ENCODE results near the gene PRKG1. TPM values are rescaled to one million over a fixed set of nuclear protein-coding genes. Genes with fewer than 3 reads are reported as not detected.
"Not testable (repeated sequence)": the region's sequence is repeated elsewhere in the genome, so short reads cannot be mapped to it uniquely, and the experiment has no call there.

Gene PRKG1
- total RNA-seq, 1 experiment from 2014 or later, result 136 TPM

DNA sequence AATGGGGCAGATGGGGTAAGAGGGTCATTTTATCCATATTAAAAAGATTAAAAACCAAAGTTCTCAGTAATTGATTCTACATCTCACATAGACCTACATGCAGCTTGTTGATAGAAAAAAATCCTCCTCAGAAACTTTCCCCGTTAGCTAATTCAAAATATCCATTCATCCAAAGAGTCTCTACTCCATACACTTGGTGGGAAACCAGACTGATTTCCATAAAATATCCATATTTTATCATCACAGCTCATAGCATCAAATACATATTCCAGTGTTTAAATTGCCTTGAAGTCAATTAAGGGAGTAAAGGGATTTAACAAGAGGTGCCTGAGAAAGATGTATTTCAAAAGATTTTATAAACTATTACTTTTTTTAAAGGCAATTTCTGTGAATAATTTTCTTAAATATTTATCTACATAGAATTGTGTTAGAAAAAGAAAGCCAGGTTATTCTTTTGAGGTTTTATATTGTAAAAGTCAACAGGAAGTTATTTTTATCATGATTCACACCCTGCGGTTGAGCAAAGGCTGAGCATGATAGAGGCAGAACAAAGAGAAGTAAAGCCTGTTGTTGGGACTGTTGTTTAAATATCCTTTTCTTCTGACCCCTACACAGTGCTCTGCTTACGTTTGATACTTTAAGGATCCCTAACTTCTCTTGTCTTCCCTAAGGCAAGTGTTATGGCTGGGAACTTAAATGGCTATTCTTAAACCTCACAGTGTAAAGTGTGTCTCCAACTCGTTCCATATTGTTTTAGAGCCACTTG is 266.7 kb downstream of the PRKG1 start:
- in situ Hi-C loops (cut with HindIII; ENCODE audit: low sequenced_read_pairs), result no loop called here
- DNase-seq (ENCODE audit: low spot score), result no peak

DNA sequence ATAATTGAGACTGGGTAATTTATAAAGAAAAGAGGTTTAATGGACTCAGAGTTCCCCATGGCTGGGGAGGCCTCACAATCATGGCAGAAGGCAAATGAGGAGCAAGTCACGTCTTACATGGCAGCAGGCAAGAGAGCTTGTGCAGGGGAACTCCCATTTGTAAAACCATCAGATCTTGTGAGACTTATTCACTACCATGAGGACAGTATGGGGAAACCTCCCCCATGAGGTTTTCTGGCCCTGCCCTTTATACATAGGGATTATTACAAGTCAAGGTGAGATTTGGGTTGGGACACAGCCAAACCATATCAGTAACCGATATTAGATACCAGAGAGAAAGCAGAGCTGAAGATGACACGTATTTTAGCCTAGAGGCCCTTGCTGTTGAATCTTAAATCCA is 267.5 kb downstream of the PRKG1 start:
- in situ Hi-C loops (cut with HindIII; ENCODE audit: low sequenced_read_pairs); DNase-seq (ENCODE audit: low spot score): not testable (repeated sequence)

DNA sequence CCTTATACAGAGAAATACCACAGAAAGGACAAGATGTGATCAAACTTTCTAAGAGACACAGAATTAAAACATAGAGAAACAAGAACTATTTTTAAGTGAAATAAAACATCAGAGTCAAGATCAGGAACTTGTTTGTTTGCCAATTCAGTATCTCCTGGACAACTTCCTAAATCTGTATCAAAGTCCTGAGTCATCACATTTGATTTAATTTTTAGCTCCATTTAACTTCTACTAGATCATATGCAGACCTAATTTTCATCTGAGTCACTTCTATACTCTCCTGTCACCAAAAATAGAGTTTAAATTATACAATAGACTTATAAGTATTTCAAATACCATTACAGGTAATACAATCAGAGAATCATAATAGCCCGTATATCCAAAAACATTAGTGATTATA is 268.1 kb downstream of the PRKG1 start:
- in situ Hi-C loops (cut with HindIII; ENCODE audit: low sequenced_read_pairs), result no loop called here
- no peak for DNase-seq (ENCODE audit: low spot score)

DNA sequence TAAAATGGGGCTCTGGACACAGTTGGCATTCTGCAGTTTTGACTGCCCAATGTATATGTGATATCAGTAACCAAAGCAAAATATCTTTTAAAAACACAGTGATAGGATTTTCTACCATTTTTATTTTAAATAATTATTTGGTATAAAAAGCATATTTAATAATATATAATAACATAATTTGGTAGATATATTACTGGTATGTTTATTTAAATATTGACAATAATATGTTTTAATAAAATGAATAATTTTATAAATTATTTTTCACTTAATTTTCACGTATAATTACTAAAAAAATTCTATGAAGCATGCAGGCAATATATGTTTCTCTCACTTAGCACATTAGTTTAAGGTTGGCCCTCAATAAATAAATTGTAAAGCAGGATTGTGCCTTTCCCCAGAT is 269.1 kb downstream of the PRKG1 start:
- in situ Hi-C loops (cut with HindIII; ENCODE audit: low sequenced_read_pairs), result no loop called here
- DNase-seq (ENCODE audit: low spot score), result no peak

DNA sequence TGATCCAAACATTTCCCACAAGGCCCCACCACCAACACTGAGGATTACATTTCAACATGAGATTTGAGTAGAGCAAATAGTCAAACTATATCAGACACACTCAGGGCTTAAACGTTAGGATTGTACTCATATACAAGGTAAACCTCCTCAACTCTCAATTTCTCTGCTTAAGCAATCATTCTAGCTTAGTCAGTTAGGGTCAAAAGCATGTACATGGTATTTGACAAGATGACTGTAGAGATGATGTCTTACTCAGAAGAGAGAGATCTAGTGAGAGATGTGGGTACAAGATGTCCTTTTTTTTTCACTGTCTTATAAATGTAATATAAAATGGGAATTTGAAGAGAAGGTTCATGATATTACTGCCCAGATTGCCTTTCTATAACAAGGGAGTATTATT is 270.1 kb downstream of the PRKG1 start:
- in situ Hi-C loops (cut with HindIII; ENCODE audit: low sequenced_read_pairs), result no loop called here
- DNase-seq (ENCODE audit: low spot score), result no peak

DNA sequence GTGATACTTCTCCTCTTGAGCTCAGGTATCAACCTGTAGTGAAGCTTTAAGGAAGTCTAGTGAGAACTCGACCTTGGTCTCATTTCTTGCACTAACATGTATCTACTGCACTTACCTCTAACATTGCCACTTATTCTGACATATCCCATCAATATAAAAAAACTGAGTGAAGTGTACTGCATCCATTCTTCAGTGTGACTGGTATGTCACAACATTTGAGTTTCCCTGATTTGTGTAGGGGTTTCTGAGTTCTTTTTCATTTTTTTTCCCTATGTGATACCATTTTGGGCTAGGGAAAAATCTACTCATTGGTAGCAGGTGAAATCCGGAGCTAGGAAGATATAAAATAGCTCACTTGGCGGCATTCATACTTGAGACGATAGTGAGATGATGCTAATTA is 274.3 kb downstream of the PRKG1 start:
- in situ Hi-C loops (cut with HindIII; ENCODE audit: low sequenced_read_pairs), result no loop called here
- no peak for DNase-seq (ENCODE audit: low spot score)

DNA sequence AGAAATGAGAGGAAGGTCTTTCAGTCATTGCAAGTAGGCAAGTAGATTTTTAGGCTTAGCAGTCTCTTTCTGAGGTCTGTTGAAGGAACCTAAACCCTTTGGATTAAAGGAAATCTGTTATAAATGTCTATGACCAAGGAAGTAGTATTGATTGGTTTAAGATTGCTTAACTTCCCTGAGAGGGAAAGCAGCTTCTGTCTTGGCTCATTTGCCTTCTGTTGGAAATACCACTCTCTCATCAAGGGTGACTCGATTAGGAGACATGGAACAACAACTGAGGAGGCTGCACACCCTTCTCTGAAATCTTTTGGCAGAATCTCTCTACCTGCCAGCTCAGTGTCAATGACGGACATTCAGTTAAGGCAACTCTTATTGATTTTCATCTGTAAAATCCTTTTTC is 282.9 kb downstream of the PRKG1 start:
- DNase-seq (ENCODE audit: low spot score), result no peak
- in situ Hi-C loops (cut with HindIII; ENCODE audit: low sequenced_read_pairs), result no loop called here

DNA sequence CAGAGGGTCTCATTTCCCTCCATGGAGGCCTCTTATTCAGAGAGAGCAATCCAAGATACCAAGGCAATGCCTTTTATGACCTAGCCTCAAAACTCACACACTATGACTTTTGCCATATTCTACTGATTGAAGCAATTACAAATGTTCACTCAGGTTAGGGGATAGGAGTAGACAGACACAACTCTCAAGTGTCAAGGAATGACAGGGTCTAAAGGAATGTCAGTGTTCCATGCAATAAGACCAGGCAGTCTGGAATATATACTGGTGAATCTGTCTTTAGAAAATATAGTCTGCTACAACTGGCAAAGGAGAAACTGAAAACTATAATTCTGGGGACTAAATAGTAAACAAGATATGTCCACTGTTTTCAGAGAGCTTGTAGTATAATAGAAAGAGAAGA is 283.9 kb downstream of the PRKG1 start:
- DNase-seq (ENCODE audit: low spot score), result no peak
- in situ Hi-C loops (cut with HindIII; ENCODE audit: low sequenced_read_pairs), result no loop called here

DNA sequence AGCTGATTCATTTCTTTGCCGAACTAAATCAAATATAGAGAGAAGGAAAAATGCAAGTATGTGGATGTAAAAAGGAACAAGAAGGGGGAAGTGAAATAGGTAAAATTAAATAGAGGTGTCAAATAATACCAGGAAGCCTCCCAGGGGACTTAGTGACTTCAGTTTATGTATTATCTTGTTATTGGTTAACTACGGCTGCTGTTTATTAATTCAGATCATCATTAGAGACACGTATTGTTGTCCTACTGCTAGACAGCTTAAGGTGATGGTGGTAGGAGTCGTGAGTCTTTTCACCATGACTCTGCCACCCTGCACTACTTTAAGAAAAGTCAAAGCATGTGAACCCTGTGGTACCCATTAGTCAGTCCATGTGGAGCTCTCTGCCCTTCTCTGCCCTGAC is 289.1 kb downstream of the PRKG1 start:
- in situ Hi-C loops (cut with HindIII; ENCODE audit: low sequenced_read_pairs), result no loop called here
- no peak for DNase-seq (ENCODE audit: low spot score)

DNA sequence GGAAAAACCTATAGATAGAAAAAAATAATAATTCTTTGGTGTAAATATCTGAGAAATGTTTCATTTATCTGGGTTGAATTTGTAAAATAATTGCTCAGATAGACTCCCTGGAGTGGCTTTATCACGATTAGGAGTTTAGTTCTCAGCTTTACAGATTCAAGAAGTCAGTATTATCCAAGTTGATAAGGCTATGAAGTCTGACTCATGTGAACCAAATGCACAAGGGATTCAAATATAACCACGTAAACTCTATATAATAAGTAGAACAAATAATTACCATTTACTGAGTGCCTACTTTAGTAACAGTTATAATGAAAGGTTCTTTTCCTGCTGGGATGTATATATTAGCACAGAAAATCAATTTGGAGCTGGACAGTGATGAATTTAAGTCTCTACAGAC is 290.4 kb downstream of the PRKG1 start:
- in situ Hi-C loops (cut with HindIII; ENCODE audit: low sequenced_read_pairs), result no loop called here
- no peak for DNase-seq (ENCODE audit: low spot score)

DNA sequence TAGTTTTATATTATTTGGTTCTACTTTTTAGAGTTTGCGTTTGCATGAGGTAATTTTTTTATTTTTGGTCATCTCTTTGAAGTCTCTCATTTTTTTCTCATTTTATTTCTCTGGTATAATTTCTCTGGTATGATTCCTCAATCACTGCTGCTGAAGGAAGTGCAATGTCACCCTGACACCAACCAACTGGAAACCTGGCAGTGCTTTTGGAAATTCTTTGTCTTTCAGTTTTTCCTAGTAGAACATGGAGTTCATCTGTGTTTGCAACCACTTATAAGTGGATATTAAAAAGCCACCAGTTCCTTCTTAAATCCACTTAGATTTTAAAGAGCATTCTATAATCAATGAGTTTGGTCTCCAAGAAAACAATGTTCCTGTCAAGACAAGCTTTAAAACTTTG is 291.8 kb downstream of the PRKG1 start:
- no peak for DNase-seq (ENCODE audit: low spot score)
- in situ Hi-C loops (cut with HindIII; ENCODE audit: low sequenced_read_pairs), result no loop called here

DNA sequence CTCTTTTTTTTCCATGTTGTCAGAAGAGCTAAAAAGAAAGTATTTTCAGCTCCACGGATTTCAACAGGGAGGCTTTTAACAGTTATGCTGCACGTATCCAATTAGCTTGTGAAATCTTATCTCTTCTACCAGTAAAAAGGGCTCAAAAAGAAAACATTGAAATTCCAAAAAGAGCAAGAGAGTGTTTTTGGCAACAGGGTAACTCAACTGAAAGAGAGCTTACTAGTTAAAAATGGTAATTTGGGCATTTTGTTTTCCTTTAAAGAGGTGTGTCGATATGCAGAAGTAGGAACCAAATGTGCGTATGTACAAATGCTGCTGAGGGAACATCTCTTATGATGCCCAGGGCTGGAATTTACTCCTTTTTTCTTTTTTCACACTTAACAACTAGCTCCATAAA is 292.8 kb downstream of the PRKG1 start:
- no peak for DNase-seq (ENCODE audit: low spot score)
- in situ Hi-C loops (cut with HindIII; ENCODE audit: low sequenced_read_pairs), result no loop called here

DNA sequence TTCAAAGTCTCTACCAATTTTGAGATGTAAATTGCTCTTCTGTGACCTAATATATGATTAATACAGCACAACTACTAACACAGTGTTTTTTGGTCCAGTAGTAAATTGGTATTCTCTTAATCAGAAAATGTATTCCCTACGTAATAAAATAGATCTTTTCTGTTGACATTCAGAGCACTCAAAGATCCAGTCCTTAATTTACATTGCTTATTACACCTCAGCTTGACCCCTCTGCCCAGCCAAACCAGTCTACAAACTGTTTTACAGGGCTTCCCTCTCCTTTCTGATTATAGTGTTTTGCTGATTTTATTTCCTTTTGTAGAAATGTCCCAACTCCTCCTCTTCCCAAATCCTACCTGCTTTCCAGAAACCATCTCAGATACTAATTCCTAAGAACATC is 293.4 kb downstream of the PRKG1 start:
- in situ Hi-C loops (cut with HindIII; ENCODE audit: low sequenced_read_pairs), result no loop called here

DNA sequence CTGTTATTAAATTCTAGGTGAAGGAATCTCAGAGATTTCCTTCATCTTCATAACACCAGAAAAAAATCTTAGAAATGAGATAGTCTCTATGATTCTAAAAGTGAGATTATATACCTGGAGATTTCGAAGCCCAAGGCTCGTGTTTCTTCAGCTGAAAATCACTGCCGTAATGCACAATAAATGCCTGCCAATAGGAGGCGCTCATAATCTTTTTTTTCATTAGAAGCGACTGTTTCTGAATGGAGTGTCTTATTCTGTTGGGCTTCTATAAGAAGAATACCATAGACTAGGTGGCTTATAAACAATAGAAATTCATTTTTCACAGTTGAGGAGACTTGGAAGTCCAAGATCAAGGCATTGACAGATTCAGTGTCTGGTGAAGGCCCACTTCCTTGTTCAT is 294.7 kb downstream of the PRKG1 start:
- no peak for DNase-seq (ENCODE audit: low spot score)
- in situ Hi-C loops (cut with HindIII; ENCODE audit: low sequenced_read_pairs), result no loop called here

More for the DNA sequence above, 293.4 kb downstream of the PRKG1 start:
- no peak for DNase-seq (ENCODE audit: low spot score)

DNA sequence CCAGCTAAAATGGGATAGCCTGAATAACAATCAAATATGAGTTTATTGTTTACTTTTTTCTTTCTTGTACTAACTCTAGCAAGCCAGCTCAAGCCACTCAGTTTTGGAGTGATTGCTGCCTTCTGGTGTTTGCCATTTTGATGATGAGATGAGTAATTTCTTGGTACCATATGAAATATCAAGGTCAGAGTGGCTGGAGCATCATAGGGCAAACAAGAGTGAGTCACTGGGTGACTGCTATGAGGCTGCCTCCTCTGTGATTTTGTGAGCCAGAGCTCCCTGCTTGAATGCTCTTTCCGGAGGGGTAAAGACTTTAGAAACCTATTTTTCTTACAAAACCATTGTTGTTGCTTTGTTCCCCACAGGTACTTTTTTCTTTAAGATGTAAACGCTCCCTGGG is 295.6 kb downstream of the PRKG1 start:
- in situ Hi-C loops (cut with HindIII; ENCODE audit: low sequenced_read_pairs), result no loop called here

DNA sequence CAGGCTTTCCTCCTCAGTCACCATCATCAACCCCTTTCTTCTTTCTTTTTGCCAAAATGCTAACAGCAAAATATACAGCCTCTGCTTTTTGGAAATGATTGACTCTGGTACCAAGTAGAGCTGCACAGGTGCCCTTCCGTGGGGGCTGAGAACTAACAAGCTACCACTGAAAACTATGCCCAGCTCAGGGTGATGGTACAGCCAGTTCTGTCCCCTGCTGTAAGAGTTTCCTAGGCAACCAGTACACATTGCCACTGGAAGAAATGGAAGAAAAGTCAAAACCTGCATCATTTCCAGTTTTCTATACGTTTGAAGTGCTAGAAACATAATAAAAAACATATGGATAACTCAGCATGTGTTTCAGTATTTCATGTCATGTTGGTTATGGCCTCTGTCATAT is 297.5 kb downstream of the PRKG1 start:
- no peak for DNase-seq (ENCODE audit: low spot score)
- in situ Hi-C loops (cut with HindIII; ENCODE audit: low sequenced_read_pairs), result no loop called here

More for the DNA sequence above, 295.6 kb downstream of the PRKG1 start:
- no peak for DNase-seq (ENCODE audit: low spot score)

DNA sequence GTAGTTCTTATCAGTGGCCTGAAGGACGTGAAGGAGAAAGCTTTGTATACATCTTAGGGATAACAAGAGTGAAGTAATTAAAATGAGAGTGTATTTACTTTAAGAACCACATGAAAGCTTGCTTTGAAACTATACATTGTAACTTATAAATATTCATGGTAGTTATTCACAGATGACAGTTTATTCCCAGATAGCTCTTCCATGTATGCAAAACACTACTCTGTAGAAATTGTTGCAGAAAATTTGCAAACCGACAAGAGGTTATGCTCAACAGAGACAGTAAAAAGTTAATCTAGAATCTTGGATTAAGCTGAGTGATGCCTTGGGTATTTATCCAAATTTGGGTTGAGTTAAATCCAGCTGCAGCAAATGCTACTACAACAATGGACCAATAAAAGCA is 301.5 kb downstream of the PRKG1 start:
- in situ Hi-C loops (cut with HindIII; ENCODE audit: low sequenced_read_pairs), result no loop called here
- no peak for DNase-seq (ENCODE audit: low spot score)

DNA sequence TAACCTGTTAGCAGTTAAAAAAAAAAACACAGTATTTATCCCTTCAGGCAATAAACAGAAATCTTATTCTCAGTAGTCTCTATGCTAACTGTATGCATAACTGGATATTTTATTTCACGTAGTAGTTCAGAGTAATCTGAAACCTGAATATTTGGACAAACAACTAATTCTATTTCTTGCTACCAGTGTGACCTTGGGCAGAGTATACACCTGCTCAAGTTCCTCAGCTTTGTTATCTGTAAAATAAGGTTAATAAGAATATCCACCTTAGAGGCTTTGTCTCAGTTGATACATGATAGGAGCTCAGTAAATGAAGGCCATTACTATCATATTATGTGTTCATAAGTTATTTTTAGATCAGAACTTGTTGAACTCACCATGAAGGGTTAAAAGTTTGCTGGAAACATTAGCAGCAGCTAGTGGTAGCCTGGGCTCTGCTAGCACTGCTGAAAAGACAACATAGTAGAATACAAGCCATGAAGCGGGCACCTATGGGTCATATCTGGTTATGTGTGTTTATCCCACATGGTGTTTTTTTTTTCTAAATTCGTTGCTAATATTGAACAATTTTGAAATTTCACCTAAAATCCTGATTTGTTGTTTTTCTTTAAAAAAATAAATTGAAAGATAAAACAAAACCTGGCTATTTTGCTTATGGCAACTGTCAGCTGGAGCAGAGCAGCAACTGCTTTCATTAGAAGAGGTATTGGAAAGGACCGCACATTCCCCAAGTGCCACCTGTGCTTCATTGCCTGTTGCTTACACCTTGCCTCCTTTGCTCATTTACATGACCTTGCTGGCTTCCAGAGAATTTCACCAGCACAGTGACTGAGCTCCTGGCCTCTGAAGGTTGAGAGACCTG is 303.0 kb downstream of the PRKG1 start:
- DNase-seq (ENCODE audit: low spot score), result no peak
- in situ Hi-C loops (cut with HindIII; ENCODE audit: low sequenced_read_pairs), result no loop called here

DNA sequence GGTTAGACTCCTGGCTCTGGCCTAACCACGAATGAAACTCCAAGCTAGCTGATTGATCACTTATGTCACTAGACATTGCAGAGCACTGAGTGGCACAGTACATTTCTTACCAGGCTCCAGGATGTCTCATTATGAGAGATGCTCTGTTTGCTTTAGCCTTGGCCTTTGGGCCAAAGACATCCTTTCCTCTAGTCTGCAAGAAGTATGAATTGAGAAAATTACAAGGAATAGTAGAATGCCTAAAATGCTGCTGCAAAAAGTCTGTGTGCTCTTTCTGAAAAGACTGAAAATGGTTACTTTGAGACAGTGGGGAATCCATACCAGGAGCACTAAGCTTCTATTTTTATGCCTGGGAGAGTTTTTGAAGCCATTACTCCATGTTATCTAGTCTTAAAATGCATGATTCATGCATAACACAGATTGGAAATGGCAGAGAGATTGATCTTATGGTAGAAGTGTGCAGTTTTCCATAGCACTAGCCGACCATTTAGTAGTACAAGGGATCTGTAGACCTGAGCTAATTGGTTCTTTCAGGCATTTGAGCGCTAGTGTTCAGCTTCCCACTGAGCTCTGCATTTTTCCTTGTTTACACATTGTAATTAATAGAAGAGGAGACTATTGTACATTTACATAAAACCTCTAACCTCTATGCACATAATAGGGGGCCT is 303.8 kb downstream of the PRKG1 start:
- no peak for DNase-seq (ENCODE audit: low spot score)
- in situ Hi-C loops (cut with HindIII; ENCODE audit: low sequenced_read_pairs), result no loop called here

DNA sequence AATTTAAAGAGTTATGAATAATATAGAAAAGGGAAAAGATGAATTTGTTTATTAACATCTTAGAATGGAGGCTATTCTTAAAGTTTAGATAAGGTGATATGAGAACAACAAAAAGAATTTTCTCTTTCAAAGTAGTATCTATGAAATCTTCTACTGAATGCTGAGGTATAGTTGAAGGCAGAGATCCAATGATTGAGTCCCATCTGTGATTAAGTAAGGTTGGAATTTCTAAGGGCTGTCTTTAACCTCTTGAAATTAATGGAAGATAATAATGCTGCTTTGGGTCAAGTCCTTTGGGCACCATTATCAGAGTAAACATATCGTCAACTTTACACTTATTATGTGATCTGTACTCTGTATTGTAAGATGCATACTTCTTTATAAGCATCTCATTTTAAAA is 307.9 kb downstream of the PRKG1 start:
- in situ Hi-C loops (cut with HindIII; ENCODE audit: low sequenced_read_pairs), result no loop called here
- DNase-seq (ENCODE audit: low spot score), result no peak

Measured in G401 (cell line).